SK-N-SH (cell line): Measurements from ENCODE around the gene YDJC.

Experiments
- CHD2 ChIP-seq: fragments of 150-350 bp; IDR thresholded peaks from 2 replicates; pipeline ENCODE4 v1.6.1; 2018; ENCODE audit warnings: low read length; ENCODE audit not compliant: partially characterized antibody
- EP300 ChIP-seq, 2 experiments: IDR thresholded peaks; 2 replicates each; pipeline versions ENCODE4 v1.4.0 to v1.6.1; 2012; ENCODE audit warnings: borderline replicate concordance in 1 of 2, low read depth in 1 of 2, low read length in 1 of 2
- FOXM1 ChIP-seq: IDR thresholded peaks from 2 replicates; pipeline ENCODE4 v1.4.0; 2012; ENCODE audit warnings: low read depth, mild to moderate bottlenecking
- RAD21 ChIP-seq: IDR thresholded peaks from 2 replicates; pipeline ENCODE4 v1.6.1; 2012; ENCODE audit warnings: mild to moderate bottlenecking, low read length
- SIN3A ChIP-seq: IDR thresholded peaks from 2 replicates; pipeline ENCODE4 v1.6.1; 2012; ENCODE audit warnings: low read depth, mild to moderate bottlenecking, low read length, moderate library complexity, borderline replicate concordance
- SMC3 ChIP-seq: IDR thresholded peaks from 2 replicates; pipeline ENCODE4 v1.6.1; 2012; ENCODE audit warnings: low read depth, low read length, improper control_type of control experiment
- TF ChIP-seq, protein P1 (sequence below): fragments of 200-600 bp; sonication (generic); IDR thresholded peaks from 2 replicates; pipeline ENCODE4 v1.6.1; 2017; ENCODE audit warnings: antibody characterized with exemption, mild to moderate bottlenecking, moderate library complexity

DNA sequence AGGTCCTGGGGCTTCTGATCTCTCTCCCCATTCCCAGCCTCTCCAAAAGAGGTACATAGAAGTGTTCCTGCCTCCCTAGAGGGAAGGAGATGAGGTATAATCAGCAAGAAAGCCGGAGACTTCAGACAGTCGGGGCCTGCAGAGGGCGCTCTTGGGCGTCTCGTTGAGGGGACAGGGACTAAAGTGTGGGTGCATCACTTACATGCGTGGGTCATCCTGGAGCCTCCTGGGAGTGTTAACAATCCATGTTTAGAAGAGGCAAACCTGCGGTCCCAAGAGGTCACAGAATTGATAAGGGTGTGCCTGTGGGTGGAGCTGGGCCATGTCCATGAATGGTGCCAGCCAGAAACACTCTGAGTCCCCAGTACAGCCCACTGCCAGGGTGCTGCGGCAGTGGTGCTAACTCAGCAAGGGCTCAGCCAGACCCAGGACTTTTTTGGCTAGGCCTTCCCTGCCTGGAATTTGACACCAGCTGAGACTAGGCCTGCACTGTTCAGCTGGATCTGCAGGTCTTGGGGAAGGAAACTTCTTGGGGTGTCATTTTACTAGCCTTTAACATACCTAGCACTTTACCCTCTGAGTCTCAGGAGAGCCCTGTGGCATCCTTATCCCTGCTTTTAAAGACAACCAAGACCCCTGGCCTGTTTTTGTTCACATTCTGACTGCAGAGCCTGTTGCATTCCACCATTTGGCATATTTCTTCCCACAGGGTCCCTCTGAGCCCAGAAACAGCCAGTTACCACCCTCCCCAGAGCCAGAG, 5.5 kb downstream of the YDJC start:
- TF ChIP-seq SIN3A (no peak), EP300 (IDR thresholded peaks at IDR 0.05; ENCODE audit: borderline replicate concordance in 1 of 2, low read depth in 1 of 2, low read length in 1 of 2) (no peak), SMC3 (no peak), RAD21 (no peak), FOXM1 (no peak), CHD2 (no peak)
- TF ChIP-seq, protein P1, sequence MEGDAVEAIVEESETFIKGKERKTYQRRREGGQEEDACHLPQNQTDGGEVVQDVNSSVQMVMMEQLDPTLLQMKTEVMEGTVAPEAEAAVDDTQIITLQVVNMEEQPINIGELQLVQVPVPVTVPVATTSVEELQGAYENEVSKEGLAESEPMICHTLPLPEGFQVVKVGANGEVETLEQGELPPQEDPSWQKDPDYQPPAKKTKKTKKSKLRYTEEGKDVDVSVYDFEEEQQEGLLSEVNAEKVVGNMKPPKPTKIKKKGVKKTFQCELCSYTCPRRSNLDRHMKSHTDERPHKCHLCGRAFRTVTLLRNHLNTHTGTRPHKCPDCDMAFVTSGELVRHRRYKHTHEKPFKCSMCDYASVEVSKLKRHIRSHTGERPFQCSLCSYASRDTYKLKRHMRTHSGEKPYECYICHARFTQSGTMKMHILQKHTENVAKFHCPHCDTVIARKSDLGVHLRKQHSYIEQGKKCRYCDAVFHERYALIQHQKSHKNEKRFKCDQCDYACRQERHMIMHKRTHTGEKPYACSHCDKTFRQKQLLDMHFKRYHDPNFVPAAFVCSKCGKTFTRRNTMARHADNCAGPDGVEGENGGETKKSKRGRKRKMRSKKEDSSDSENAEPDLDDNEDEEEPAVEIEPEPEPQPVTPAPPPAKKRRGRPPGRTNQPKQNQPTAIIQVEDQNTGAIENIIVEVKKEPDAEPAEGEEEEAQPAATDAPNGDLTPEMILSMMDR = peak; percentile 73
